Measurements from ENCODE around the gene ANKS4B. TPM values are rescaled to one million over a fixed set of nuclear protein-coding genes. Genes with fewer than 3 reads are reported as not detected.
"Not testable (repeated sequence)": the region's sequence is repeated elsewhere in the genome, so short reads cannot be mapped to it uniquely, and the experiment has no call there.

Gene ANKS4B
- polyA plus RNA-seq, 4 donors, result 15.9 to 54.7 (median 32.9) TPM

DNA sequence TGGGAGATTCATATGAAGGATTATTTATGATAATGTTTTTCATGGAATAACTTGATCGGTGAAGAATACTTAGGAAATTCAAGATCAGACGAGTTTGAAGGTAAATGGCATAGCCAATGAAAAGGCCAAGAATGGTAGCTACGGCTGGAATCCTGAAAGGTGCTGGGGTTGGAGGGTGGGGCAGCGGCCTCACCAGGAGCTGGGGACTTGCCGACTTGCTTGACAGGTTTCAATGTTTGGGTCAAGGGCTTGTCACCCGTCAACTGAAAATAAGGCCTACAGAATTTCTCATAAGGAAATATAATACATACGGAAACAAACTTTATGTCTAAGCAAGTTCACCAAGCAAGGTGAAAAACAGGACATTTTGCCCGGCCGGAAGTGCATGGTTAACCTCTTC is 34.7 kb downstream of the ANKS4B start:
- no peak for DNase-seq
- no peaks in the 10 kb centered on the region for H3K9me3 ChIP-seq (ENCODE audit: control insufficient read depth in 2 of 2, insufficient read depth in 1 of 2, low read depth in 1 of 2, low read length in 1 of 2)
- peaks cover 0 to 15% (median 2%) of the 10 kb centered on the region in 3 donors for H3K4me1 ChIP-seq (ENCODE audit: control insufficient read depth in 3 of 3, insufficient read depth in 2 of 3, low read depth in 1 of 3, low read length in 2 of 3)
- WGBS, 3 donors, result 89 to 91% (median 90%) methylated on average over 9 of the region's 9 CpGs
- peaks cover 0 to 2% (median 0%) of the 10 kb centered on the region in 3 donors for H3K27me3 ChIP-seq (ENCODE audit: control insufficient read depth in 3 of 3, insufficient read depth in 3 of 3, low read length in 3 of 3)
- no peak overlapping the region for H3K27ac ChIP-seq (ENCODE audit: low read depth in 1 of 3, low read length in 2 of 3)
- H3K4me3 ChIP-seq (ENCODE audit: low read depth in 1 of 3, low read length in 3 of 3), result no peak overlapping the region
- FAIRE-seq, result no peak
- no peaks in the 10 kb centered on the region for H3K36me3 ChIP-seq (ENCODE audit: control insufficient read depth in 3 of 3, insufficient read depth in 2 of 3, low read depth in 1 of 3, low read length in 3 of 3)

DNA sequence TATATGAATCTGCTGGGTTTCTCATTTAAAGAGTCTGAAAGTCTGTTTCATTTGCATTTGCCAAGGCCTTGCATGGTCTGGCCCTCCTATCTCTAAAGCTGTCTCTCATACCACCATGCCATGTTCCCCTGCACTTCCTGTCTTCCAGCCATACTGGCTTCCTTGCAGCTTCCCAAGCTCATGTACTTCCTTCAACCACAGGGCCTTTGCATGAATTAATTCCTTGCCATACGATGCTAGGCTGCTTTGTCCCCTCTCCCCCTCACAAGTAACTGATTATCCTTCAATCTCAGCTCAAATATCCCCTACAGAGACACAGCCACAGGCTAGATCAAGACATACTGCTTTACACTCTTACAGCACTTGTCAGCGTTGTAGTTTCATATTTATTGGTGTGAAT is 38.8 kb downstream of the ANKS4B start:
- Histone ChIP-seq H3K36me3 (ENCODE audit: control insufficient read depth in 3 of 3, insufficient read depth in 2 of 3, low read depth in 1 of 3, low read length in 3 of 3) (no peaks in the 10 kb centered on the region), H3K27ac (ENCODE audit: low read depth in 1 of 3, low read length in 2 of 3) (no peak overlapping the region), H3K4me3 (ENCODE audit: low read depth in 1 of 3, low read length in 3 of 3) (no peak overlapping the region), H3K4me1 (ENCODE audit: control insufficient read depth in 3 of 3, insufficient read depth in 2 of 3, low read depth in 1 of 3, low read length in 2 of 3) (no peaks in the 10 kb centered on the region), H3K27me3 (ENCODE audit: control insufficient read depth in 3 of 3, insufficient read depth in 3 of 3, low read length in 3 of 3) (peaks cover 0 to 6% (median 0%) of the 10 kb centered on the region in 3 donors), H3K9me3 (ENCODE audit: control insufficient read depth in 2 of 2, insufficient read depth in 1 of 2, low read depth in 1 of 2, low read length in 1 of 2) (no peaks in the 10 kb centered on the region)
- FAIRE-seq, result no peak
- no peak for DNase-seq
- WGBS, 3 donors, result 56 to 86% (median 77%) methylated on average over 2 of the region's 2 CpGs

DNA sequence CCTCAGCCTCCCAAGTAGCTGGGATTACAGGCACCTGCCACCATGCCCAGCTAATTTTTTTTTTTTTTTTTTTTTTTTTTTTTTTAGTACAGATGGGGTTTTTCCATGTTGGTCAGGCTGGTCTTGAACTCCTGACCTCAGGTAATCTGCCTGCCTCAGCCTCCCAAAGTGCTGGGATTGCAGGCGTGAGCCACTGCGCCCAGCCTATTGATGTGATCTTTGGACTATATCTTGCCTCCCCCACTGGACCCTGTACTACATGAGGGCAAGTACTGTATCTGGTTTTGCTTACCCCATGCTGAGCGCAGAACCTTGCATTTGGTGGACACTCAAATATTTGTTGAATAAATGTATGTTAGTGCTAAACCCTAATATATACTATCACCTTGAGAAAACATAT is 39.3 kb downstream of the ANKS4B start:
- not testable (repeated sequence) for H3K27me3 ChIP-seq (ENCODE audit: control insufficient read depth in 3 of 3, insufficient read depth in 3 of 3, low read length in 3 of 3)

DNA sequence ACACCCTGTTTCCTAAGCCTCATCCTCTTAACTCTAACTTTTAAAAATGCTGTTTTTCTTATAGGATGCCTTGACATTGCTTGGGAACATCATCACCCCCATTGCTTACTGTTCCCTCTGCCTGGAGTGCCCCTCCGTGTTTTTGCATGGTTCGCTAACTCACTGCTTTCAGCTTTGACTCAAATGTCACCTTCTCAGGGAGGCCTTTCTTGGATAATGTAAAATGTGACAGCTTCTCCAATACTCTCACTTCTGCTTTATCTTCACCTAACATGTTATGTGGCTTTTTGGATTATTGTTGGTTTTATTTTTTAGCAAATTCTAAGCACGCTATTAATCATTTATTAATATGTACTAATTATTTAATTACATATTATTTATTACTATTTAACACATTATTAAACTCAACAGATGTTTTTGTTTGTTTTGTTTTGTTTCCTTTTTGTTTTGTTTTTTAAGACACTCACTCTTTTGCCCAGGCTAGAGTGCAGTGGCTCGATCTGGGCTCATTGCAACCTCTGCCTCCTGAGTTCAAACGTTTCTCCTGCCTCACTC is 40.8 kb downstream of the ANKS4B start:
- 77 to 82% (median 82%) methylated on average over 5 of the region's 5 CpGs for WGBS, 3 donors
- Histone ChIP-seq H3K4me1 (ENCODE audit: control insufficient read depth in 3 of 3, insufficient read depth in 2 of 3, low read depth in 1 of 3, low read length in 2 of 3) (peaks cover 0 to 3% (median 0%) of the 10 kb centered on the region in 3 donors), H3K9me3 (ENCODE audit: control insufficient read depth in 2 of 2, insufficient read depth in 1 of 2, low read depth in 1 of 2, low read length in 1 of 2) (no peaks in the 10 kb centered on the region), H3K4me3 (ENCODE audit: low read depth in 1 of 3, low read length in 3 of 3) (no peak overlapping the region), H3K27me3 (ENCODE audit: control insufficient read depth in 3 of 3, insufficient read depth in 3 of 3, low read length in 3 of 3) (peaks cover 0 to 6% (median 0%) of the 10 kb centered on the region in 3 donors), H3K36me3 (ENCODE audit: control insufficient read depth in 3 of 3, insufficient read depth in 2 of 3, low read depth in 1 of 3, low read length in 3 of 3) (no peaks in the 10 kb centered on the region), H3K27ac (ENCODE audit: low read depth in 1 of 3, low read length in 2 of 3) (no peak overlapping the region)
- DNase-seq (no peak), FAIRE-seq (no peak)

More for the DNA sequence above, 39.3 kb downstream of the ANKS4B start:
- H3K4me1 ChIP-seq (ENCODE audit: control insufficient read depth in 3 of 3, insufficient read depth in 2 of 3, low read depth in 1 of 3, low read length in 2 of 3); H3K36me3 ChIP-seq (ENCODE audit: control insufficient read depth in 3 of 3, insufficient read depth in 2 of 3, low read depth in 1 of 3, low read length in 3 of 3); FAIRE-seq; H3K27ac ChIP-seq (ENCODE audit: low read depth in 1 of 3, low read length in 2 of 3); H3K4me3 ChIP-seq (ENCODE audit: low read depth in 1 of 3, low read length in 3 of 3); DNase-seq; H3K9me3 ChIP-seq (ENCODE audit: control insufficient read depth in 2 of 2, insufficient read depth in 1 of 2, low read depth in 1 of 2, low read length in 1 of 2): not testable (repeated sequence)
- WGBS, 3 donors, result 88 to 97% (median 90%) methylated on average over 3 of the region's 3 CpGs

DNA sequence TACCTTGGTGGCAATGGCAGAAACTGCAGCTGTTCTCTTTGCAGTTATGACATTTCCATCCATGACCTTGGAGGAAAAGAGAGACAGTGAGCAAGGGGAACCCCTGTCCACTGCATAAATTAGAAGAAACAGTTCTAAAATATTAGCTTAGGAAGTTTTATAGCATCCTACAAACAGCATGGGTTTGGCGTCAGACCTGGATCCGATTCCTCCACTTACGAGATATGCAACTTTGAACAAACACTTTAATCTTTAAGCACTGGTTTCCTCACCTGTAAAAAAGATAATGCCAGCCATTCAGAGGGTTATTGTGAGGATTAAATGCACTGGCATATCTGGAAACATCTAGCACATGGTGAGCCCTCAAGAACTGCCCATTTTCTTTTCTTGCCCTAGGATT is 42.0 kb downstream of the ANKS4B start:
- FAIRE-seq (no peak), DNase-seq (no peak)
- Histone ChIP-seq H3K27me3 (ENCODE audit: control insufficient read depth in 3 of 3, insufficient read depth in 3 of 3, low read length in 3 of 3) (peaks cover 0 to 6% (median 0%) of the 10 kb centered on the region in 3 donors), H3K27ac (ENCODE audit: low read depth in 1 of 3, low read length in 2 of 3) (no peak overlapping the region), H3K4me1 (ENCODE audit: control insufficient read depth in 3 of 3, insufficient read depth in 2 of 3, low read depth in 1 of 3, low read length in 2 of 3) (peaks cover 0 to 3% (median 0%) of the 10 kb centered on the region in 3 donors), H3K9me3 (ENCODE audit: control insufficient read depth in 2 of 2, insufficient read depth in 1 of 2, low read depth in 1 of 2, low read length in 1 of 2) (no peaks in the 10 kb centered on the region), H3K4me3 (ENCODE audit: low read depth in 1 of 3, low read length in 3 of 3) (no peak overlapping the region), H3K36me3 (ENCODE audit: control insufficient read depth in 3 of 3, insufficient read depth in 2 of 3, low read depth in 1 of 3, low read length in 3 of 3) (no peaks in the 10 kb centered on the region)
- WGBS, 3 donors, result 37 to 62% (median 49%) methylated on average over 3 of the region's 3 CpGs

DNA sequence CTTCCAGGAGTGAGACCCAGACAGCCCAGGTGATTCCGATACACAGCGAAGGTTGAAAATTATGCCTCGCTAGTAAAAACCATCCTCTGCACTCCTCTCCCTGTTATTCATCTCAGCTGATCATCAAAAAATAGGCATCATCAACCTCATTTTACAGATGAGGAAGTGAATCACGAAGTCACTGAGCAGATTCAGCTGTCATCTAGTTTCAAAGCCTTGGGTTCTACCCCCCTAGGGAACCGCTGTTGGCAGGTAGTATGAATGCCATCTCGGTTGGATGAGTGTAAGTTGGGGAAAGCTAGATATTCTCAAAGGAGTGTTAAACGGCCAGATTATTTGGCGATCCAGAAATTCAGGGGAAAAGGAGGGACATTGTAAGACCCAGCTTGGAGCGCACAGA is 42.6 kb downstream of the ANKS4B start:
- H3K9me3 ChIP-seq (ENCODE audit: control insufficient read depth in 2 of 2, insufficient read depth in 1 of 2, low read depth in 1 of 2, low read length in 1 of 2), result no peaks in the 10 kb centered on the region
- no peak overlapping the region for H3K4me3 ChIP-seq (ENCODE audit: low read depth in 1 of 3, low read length in 3 of 3)
- peaks cover 0 to 6% (median 0%) of the 10 kb centered on the region in 3 donors for H3K27me3 ChIP-seq (ENCODE audit: control insufficient read depth in 3 of 3, insufficient read depth in 3 of 3, low read length in 3 of 3)
- no peaks in the 10 kb centered on the region for H3K36me3 ChIP-seq (ENCODE audit: control insufficient read depth in 3 of 3, insufficient read depth in 2 of 3, low read depth in 1 of 3, low read length in 3 of 3)
- FAIRE-seq (no peak), DNase-seq (no peak)
- WGBS, 3 donors, result 81 to 85% (median 84%) methylated on average over 9 of the region's 9 CpGs
- peaks cover 0 to 3% (median 0%) of the 10 kb centered on the region in 3 donors for H3K4me1 ChIP-seq (ENCODE audit: control insufficient read depth in 3 of 3, insufficient read depth in 2 of 3, low read depth in 1 of 3, low read length in 2 of 3)
- no peak overlapping the region for H3K27ac ChIP-seq (ENCODE audit: low read depth in 1 of 3, low read length in 2 of 3)

DNA sequence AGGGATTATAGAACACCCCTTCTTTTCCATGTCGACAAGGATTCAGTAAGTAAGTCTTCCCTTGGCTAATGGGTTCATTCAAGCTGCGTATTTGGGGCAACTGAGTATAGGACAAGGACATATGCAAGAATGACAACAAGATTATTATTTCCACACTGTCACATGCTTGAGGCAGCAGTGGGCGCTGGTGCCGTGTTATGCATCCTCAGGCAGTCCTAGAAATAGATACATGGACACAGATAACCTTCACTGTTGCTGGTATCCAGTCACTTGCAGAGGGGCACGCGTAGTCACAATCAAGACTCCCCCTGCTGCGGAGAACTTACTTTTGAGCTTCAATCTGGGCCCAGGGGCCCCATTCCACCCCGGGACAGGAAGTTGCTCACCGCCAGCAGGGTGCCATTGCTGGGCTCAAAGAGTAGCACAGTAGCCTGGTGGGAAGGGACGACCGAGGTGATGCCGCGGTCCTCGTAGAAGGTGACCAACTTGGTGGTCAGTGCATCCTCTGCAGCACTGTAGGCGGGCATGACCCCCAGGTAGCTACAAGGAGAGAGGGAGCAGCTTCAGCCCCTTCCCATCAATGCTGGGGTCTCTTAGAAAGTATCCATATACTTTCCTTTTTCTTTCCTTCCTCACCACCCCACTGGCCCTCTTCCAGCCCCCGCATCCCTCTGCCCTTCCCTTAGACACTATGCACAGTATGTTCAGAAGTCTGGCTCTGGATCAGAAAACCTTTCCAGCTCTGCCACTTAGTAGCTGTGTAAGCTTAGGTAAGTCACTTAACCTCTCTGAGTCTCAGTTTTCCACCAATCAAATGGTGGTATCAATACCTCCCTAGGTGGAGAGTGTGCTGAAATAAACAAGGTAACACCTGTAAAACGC is 43.8 kb downstream of the ANKS4B start:
- H3K9me3 ChIP-seq (ENCODE audit: control insufficient read depth in 2 of 2, insufficient read depth in 1 of 2, low read depth in 1 of 2, low read length in 1 of 2), result peaks cover 0 to 5% of the 10 kb centered on the region in 2 donors
- FAIRE-seq, result no peak
- DNase-seq, result no peak
- H3K4me1 ChIP-seq (ENCODE audit: control insufficient read depth in 3 of 3, insufficient read depth in 2 of 3, low read depth in 1 of 3, low read length in 2 of 3), result peaks cover 0 to 3% (median 0%) of the 10 kb centered on the region in 3 donors
- no peak overlapping the region for H3K27ac ChIP-seq (ENCODE audit: low read depth in 1 of 3, low read length in 2 of 3)
- WGBS, 3 donors, result 76 to 77% (median 76%) methylated on average over 17 of the region's 17 CpGs
- H3K4me3 ChIP-seq (ENCODE audit: low read depth in 1 of 3, low read length in 3 of 3), result peak overlapping the region in 2 of 3 donors; percentile 47 to 55
- H3K27me3 ChIP-seq (ENCODE audit: control insufficient read depth in 3 of 3, insufficient read depth in 3 of 3, low read length in 3 of 3), result peaks cover 0 to 8% (median 0%) of the 10 kb centered on the region in 3 donors
- no peaks in the 10 kb centered on the region for H3K36me3 ChIP-seq (ENCODE audit: control insufficient read depth in 3 of 3, insufficient read depth in 2 of 3, low read depth in 1 of 3, low read length in 3 of 3)

DNA sequence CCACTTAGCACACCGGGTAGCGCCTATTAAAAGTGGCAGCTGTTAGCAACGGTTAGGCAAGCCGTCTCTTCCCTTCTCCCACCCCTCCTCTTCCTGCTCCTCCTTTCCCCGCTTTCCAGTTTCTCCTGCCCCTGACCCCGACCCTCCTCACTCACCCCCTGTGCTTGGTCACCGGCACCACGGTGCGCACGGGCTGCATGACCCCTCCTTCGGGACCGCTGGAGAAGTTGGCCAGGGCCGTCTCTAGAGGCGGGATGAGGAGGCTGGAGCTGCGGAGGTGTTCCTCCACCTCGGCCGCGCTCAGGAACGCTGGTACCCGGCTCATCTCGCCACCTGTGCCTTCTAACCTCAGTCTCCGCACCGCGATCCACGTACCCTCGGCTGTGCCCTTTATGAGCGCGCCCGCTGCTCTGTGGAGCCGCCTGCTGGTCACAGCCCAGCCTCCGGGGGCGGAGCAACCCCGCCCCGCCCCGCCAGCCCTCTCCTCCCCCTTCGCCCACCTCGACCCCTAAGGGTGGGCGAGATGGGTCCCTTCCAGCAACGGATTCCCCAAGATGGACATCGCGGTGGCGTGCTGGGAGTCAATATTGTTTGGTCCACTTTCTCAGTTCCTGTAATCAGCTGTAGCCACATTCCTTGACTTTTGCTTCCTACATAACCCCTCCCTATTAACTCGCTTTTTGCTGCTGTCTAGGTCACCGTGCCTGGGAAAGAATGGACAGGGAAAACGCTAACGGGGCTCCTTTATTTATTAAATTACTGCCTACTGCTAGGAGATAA is 44.6 kb downstream of the ANKS4B start, which contains the start of gene CRYM:
Gene CRYM (minus strand): TSS at position 364 of the 780 bp plus-strand sequence. CDS start 39 bp downstream, at position 325.
- 2 to 3% (median 2%) methylated on average over 43 to 46 of the region's 46 CpGs for WGBS, 3 donors
- H3K4me3 ChIP-seq (ENCODE audit: low read depth in 1 of 3, low read length in 3 of 3), result peak within 1 kb of the TSS in 2 of 3 donors; percentile 47 to 55
- H3K27me3 ChIP-seq (ENCODE audit: control insufficient read depth in 3 of 3, insufficient read depth in 3 of 3, low read length in 3 of 3), result peaks cover 0 to 6% (median 0%) of the 10 kb centered on the region in 3 donors
- DNase-seq (peak; percentile 71 to 87), FAIRE-seq (no peak)
- peaks cover 0 to 5% of the 10 kb centered on the region in 2 donors for H3K9me3 ChIP-seq (ENCODE audit: control insufficient read depth in 2 of 2, insufficient read depth in 1 of 2, low read depth in 1 of 2, low read length in 1 of 2)
- H3K4me1 ChIP-seq (ENCODE audit: control insufficient read depth in 3 of 3, insufficient read depth in 2 of 3, low read depth in 1 of 3, low read length in 2 of 3), result peaks cover 0 to 3% (median 0%) of the 10 kb centered on the region in 3 donors
- no peak within 1 kb of the TSS for H3K27ac ChIP-seq (ENCODE audit: low read depth in 1 of 3, low read length in 2 of 3)
- H3K36me3 ChIP-seq (ENCODE audit: control insufficient read depth in 3 of 3, insufficient read depth in 2 of 3, low read depth in 1 of 3, low read length in 3 of 3), result no peaks in the 10 kb centered on the region

Measured in small intestine (tissue), 7 donors.